Natural killer cell (primary cell): ENCODE measurements around the gene RNF220. TPM values are rescaled to one million over a fixed set of nuclear protein-coding genes. Genes with fewer than 3 reads are reported as not detected.

Experiments
- ATAC-seq, 3 donors: fragments of 150-1000 bp in 2 of 3; fragments of 200-7000 bp in 1 of 3; cut with Tn5 transposase; 1 replicate in 1 of 3; 2 replicates in 2 of 3; pipeline ENCODE4 v1.10.0; 2021; ENCODE audit warnings: mild to moderate bottlenecking in 2 of 3, moderate library complexity in 2 of 3
- DNase-seq, 2 donors: peaks; one replicate each; pipeline versions ENCODE4 v3.0.0 to v3.0.0-alpha.2; 2013 to 2021; ENCODE audit warnings: mixed read lengths in 1 of 2
- H3K27ac ChIP-seq: one replicate; pipeline ENCODE4 v1.5.1; 2013; ENCODE audit warnings: mild to moderate bottlenecking, low read length
- H3K27me3 ChIP-seq: one replicate; pipeline ENCODE4 v1.6.1; 2013; ENCODE audit warnings: low read length; ENCODE audit not compliant: control insufficient read depth, insufficient read depth
- H3K36me3 ChIP-seq: one replicate; pipeline ENCODE4 v1.6.1; 2013; ENCODE audit warnings: low read length; ENCODE audit not compliant: control insufficient read depth, insufficient read depth
- H3K4me1 ChIP-seq: one replicate; pipeline ENCODE4 v1.6.1; 2013; ENCODE audit warnings: low read length; ENCODE audit not compliant: control insufficient read depth, insufficient read depth
- H3K4me3 ChIP-seq: one replicate; pipeline ENCODE4 v1.5.1; 2013; ENCODE audit warnings: low read length
- H3K9me3 ChIP-seq: one replicate; pipeline ENCODE4 v1.6.1; 2013; ENCODE audit warnings: low read length; ENCODE audit not compliant: control insufficient read depth, insufficient read depth
- H3K27ac Mint-ChIP-seq, 2 donors: one replicate each; pipeline ENCODE4 v1.8.0; 2022; ENCODE audit warnings: mild to moderate bottlenecking in 2 of 2, mixed read lengths in 2 of 2, moderate library complexity in 1 of 2
- H3K27me3 Mint-ChIP-seq, 2 donors: one replicate each; pipeline ENCODE4 v1.8.0; 2022; ENCODE audit warnings: low read depth in 2 of 2, mixed read lengths in 2 of 2
- H3K36me3 Mint-ChIP-seq: one replicate; pipeline ENCODE4 v1.8.0; 2022; ENCODE audit warnings: mixed read lengths
- H3K4me1 Mint-ChIP-seq, 2 donors: one replicate each; pipeline ENCODE4 v1.8.0; 2022; ENCODE audit warnings: mixed read lengths in 2 of 2
- H3K4me3 Mint-ChIP-seq: one replicate; pipeline ENCODE4 v1.8.0; 2022; ENCODE audit warnings: mild to moderate bottlenecking, moderate library complexity, mixed read lengths
- H3K9me3 Mint-ChIP-seq, 2 donors: one replicate each; pipeline ENCODE4 v1.8.0; 2022; ENCODE audit warnings: mixed read lengths in 2 of 2
- CTCF ChIP-seq: fragments of 200-600 bp; IDR thresholded peaks from one replicate; pipeline ENCODE4 v1.8.0; 2022; ENCODE audit warnings: antibody characterized with exemption
- WGBS: methylation state at CpG from one replicate; pipeline ENCODE4 v1.1.7; 2013; ENCODE audit warnings: missing lambda C conversion rate; ENCODE audit not compliant: insufficient coverage; 5-methylcytosine and 5-hydroxymethylcytosine counted together
- intact Hi-C: fragments of 100-400 bp; cut with micrococcal nuclease; formaldehyde crosslinking; loops from one replicate; pipeline ENCODE4 v1.14.2; 2022
- total RNA-seq, 4 donors: library from RNA; stranded (reverse); fragments of 120-200 nt in 1 of 4; gene quantifications; one replicate each; pipeline versions ENCODE4 v1.2.3 to v1.2.4, GENCODE V29; 2013 to 2022

Gene RNF220
- total RNA-seq, 3 donors from 2014 or later (not counting 1 experiment from before 2014, with no cell fraction given): 88.5 to 107 (median 105) TPM

GRCh38 chr1:44565833-44566232, 160.8 kb downstream of the RNF220 start:
- H3K4me1 ChIP-seq: peaks cover 10% of the 10 kb centered on the region
- DNase-seq (no peak), ATAC-seq (no peak)
- Mint-ChIP-seq H3K27ac (no peak overlapping the region), H3K36me3 (no peaks in the 10 kb centered on the region), H3K4me1 (peaks cover 9 to 11% of the 10 kb centered on the region in 2 donors), H3K9me3 (no peaks in the 10 kb centered on the region), H3K27me3 (peaks cover 5 to 6% of the 10 kb centered on the region in 2 donors), H3K4me3 (no peak overlapping the region)
- no peaks in the 10 kb centered on the region for H3K36me3 ChIP-seq
- no peaks in the 10 kb centered on the region for H3K27me3 ChIP-seq
- H3K27ac ChIP-seq: no peak overlapping the region
- no peak overlapping the region for H3K4me3 ChIP-seq
- H3K9me3 ChIP-seq: no peaks in the 10 kb centered on the region
- no peak for TF ChIP-seq CTCF
- intact Hi-C loops: no loop called here
- 91% methylated on average over 6 of the region's 6 CpGs for WGBS

- Histone ChIP-seq H3K4me1 (peaks cover 3% of the 10 kb centered on the region), H3K36me3 (no peaks in the 10 kb centered on the region), H3K27ac (no peak overlapping the region), H3K27me3 (no peaks in the 10 kb centered on the region), H3K4me3 (no peak overlapping the region), H3K9me3 (no peaks in the 10 kb centered on the region)
- intact Hi-C loops: no loop called here
- 76% methylated on average over 6 of the region's 7 CpGs for WGBS
- Mint-ChIP-seq H3K4me3 (no peak overlapping the region), H3K4me1 (peaks cover 3 to 5% of the 10 kb centered on the region in 2 donors), H3K27ac (no peak overlapping the region), H3K36me3 (no peaks in the 10 kb centered on the region), H3K27me3 (peaks cover 5 to 6% of the 10 kb centered on the region in 2 donors), H3K9me3 (no peaks in the 10 kb centered on the region)
- TF ChIP-seq CTCF: no peak
- DNase-seq (no peak), ATAC-seq (no peak)
Observed at GRCh38 chr1:44566281-44567046, 161.4 kb downstream of the RNF220 start.

DNA sequence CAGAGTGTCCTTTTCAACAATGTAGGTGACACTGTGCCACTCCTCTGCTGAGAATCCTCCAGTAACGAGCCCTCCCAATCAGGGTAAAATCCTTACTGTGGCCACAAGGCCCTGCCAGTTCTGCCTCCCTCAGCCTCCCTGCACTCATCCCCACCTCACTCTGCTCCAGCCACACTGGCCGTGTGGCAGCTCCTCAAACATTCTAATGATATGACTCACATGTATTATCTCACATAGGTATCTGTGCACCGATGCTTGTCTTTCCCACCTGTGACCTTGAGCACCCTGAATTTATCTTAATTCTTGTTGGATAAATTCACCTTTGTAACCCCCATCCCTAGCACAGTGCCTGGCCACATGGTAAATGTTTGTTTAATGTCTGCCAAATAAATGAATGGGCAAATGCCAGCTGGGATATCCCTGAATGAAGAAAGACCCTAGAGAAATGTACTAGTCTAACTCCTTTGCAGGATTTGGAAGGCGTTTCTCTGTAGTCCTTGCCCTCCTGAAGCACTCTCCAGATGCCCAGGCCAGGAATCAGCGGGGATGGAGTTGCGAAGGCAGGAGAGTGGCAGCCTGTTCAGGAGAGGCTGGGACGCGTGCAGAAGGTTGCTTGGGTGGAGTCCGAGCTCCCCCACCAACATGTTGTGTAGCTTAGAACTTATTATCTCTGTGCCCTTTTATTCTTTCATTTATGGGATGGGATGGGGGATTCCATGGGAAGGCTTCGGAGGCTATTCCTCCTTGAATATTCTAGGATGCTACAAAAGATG, 163.3 kb downstream of the RNF220 start:
- 83% methylated on average over 9 of the region's 10 CpGs for WGBS
- no peaks in the 10 kb centered on the region for H3K4me1 Mint-ChIP-seq
- intact Hi-C loops: no loop called here

More for the DNA sequence above, 163.3 kb downstream of the RNF220 start:
- Histone ChIP-seq H3K4me1 (no peaks in the 10 kb centered on the region), H3K36me3 (no peaks in the 10 kb centered on the region), H3K9me3 (no peaks in the 10 kb centered on the region), H3K27me3 (no peaks in the 10 kb centered on the region), H3K27ac (no peak overlapping the region), H3K4me3 (no peak overlapping the region)
- no peaks in the 10 kb centered on the region for H3K36me3 Mint-ChIP-seq
- TF ChIP-seq CTCF: no peak
- ATAC-seq (no peak), DNase-seq (no peak)
- H3K27ac Mint-ChIP-seq: no peak overlapping the region
- peaks cover 5 to 6% of the 10 kb centered on the region in 2 donors for H3K27me3 Mint-ChIP-seq
- no peaks in the 10 kb centered on the region for H3K9me3 Mint-ChIP-seq
- H3K4me3 Mint-ChIP-seq: no peak overlapping the region
